Caco-2 (cell line): ENCODE measurements around the gene TOMM34. TPM values are rescaled to one million over a fixed set of nuclear protein-coding genes. Genes with fewer than 3 reads are reported as not detected.
A peak's percentile ranks its signal among the peaks of the same experiment; 100 is the strongest.

Experiments used
- BruUV-seq: library from RNA; stranded (reverse); fragments of 400-500 nt; replicated peaks from 2 replicates; lab custom pipeline; 2021; lab: Mats Ljungman, UMichigan
- CTCF ChIA-PET: fragments of 300-600 bp; sonication (Branson Sonifier 250); formaldehyde crosslinking; loops from one replicate; lab custom pipeline; 2022; ENCODE audit warnings: antibody characterized with exemption; lab: Charles Lee
- POLR2A ChIA-PET: fragments of 300-600 bp; sonication (Branson Sonifier 250); formaldehyde crosslinking; loops from one replicate; lab custom pipeline; 2022; ENCODE audit warnings: antibody characterized with exemption; lab: Charles Lee
- DNase-seq, 2 experiments: peaks; one replicate each; pipeline versions ENCODE4 v3.0.0 to v3.0.0-alpha.2; 2020 to 2022
- H3K27me3 ChIP-seq: replicated peaks from 2 replicates; pipeline ENCODE4 v1.6.0; 2011; ENCODE audit warnings: low read length; ENCODE audit not compliant: control insufficient read depth, insufficient read depth
- H3K36me3 ChIP-seq: 2 replicates; pipeline ENCODE4 v1.5.1; 2011; ENCODE audit warnings: low read length; ENCODE audit not compliant: control insufficient read depth, insufficient read depth
- H3K4me1 ChIP-seq: fragments of 250-450 bp; sonication (Bioruptor Pico); 2 replicates; pipeline ENCODE4 v1.5.1; 2020; ENCODE audit warnings: mild to moderate bottlenecking
- H3K4me3 ChIP-seq: 2 replicates; pipeline ENCODE4 v1.5.1; 2011; ENCODE audit warnings: low read depth, mild to moderate bottlenecking, control low read depth, low read length
- H3K9me3 ChIP-seq: fragments of 250-450 bp; sonication (Bioruptor Pico); 2 replicates; pipeline ENCODE4 v1.5.1; 2020; ENCODE audit warnings: mild to moderate bottlenecking, moderate library complexity
- H3K27ac Mint-ChIP-seq: one replicate; pipeline ENCODE4 v1.8.0; 2022; ENCODE audit warnings: mixed read lengths; ENCODE audit not compliant: unreplicated experiment
- H3K27me3 Mint-ChIP-seq: one replicate; pipeline ENCODE4 v1.8.0; 2022; ENCODE audit warnings: mixed read lengths; ENCODE audit not compliant: insufficient read depth, unreplicated experiment
- H3K36me3 Mint-ChIP-seq: one replicate; pipeline ENCODE4 v1.8.0; 2022; ENCODE audit warnings: mild to moderate bottlenecking, mixed read lengths; ENCODE audit not compliant: insufficient read depth, unreplicated experiment
- H3K4me1 Mint-ChIP-seq: one replicate; pipeline ENCODE4 v1.8.0; 2022; ENCODE audit warnings: low read depth, mixed read lengths; ENCODE audit not compliant: unreplicated experiment
- H3K4me3 Mint-ChIP-seq: one replicate; pipeline ENCODE4 v1.8.0; 2022; ENCODE audit warnings: mild to moderate bottlenecking, moderate library complexity, mixed read lengths; ENCODE audit not compliant: unreplicated experiment
- H3K9me3 Mint-ChIP-seq: one replicate; pipeline ENCODE4 v1.8.0; 2022; ENCODE audit warnings: mixed read lengths; ENCODE audit not compliant: unreplicated experiment
- CTCF ChIP-seq, 2 experiments: fragments of 200-600 bp in 1 of 2; IDR thresholded peaks; 1 replicate in 1 of 2; 2 replicates in 1 of 2; pipeline versions ENCODE4 v1.5.1 to v1.8.0; 2011 to 2022; ENCODE audit warnings: antibody characterized with exemption in 1 of 2, control low read depth in 1 of 2, inconsistent platforms in 1 of 2, low read depth in 1 of 2, low read length in 1 of 2, mild to moderate bottlenecking in 1 of 2, moderate library complexity in 1 of 2; ENCODE audit not compliant: insufficient read depth in 1 of 2, severe bottlenecking in 1 of 2, unreplicated experiment in 1 of 2
- intact Hi-C: fragments of 100-400 bp; cut with micrococcal nuclease; formaldehyde crosslinking; loops from one replicate; pipeline ENCODE4 v1.10.0; 2022; ENCODE audit not compliant: unreplicated experiment
- total RNA-seq: library from RNA; stranded (reverse); gene quantifications from 2 replicates; pipeline ENCODE4 v1.2.3, GENCODE V29; 2022

The TOMM34 gene
- total RNA-seq, 1 experiment from 2014 or later: 139 TPM

- Mint-ChIP-seq H3K36me3 (peaks cover 100% of the 10 kb centered on the region), H3K27me3 (no peaks in the 10 kb centered on the region), H3K27ac (no peak overlapping the region), H3K4me1 (peaks cover 6% of the 10 kb centered on the region), H3K4me3 (no peak overlapping the region), H3K9me3 (no peaks in the 10 kb centered on the region)
- intact Hi-C loops: no loop called here
- no peaks in the 10 kb centered on the region for H3K9me3 ChIP-seq
- no peak overlapping the region for H3K4me3 ChIP-seq
- no TSS peak for BruUV-seq
- DNase-seq: no peak
- peaks cover 23% of the 10 kb centered on the region for H3K36me3 ChIP-seq
- POLR2A ChIA-PET: no interaction called here
- CTCF ChIA-PET: no interaction called here
- no peaks in the 10 kb centered on the region for H3K27me3 ChIP-seq
- H3K4me1 ChIP-seq: no peaks in the 10 kb centered on the region
- TF ChIP-seq CTCF (IDR thresholded peaks at IDR 0.05; ENCODE audit: insufficient read depth in 1 of 2, low read depth in 1 of 2, low read length in 1 of 2, severe bottlenecking in 1 of 2, unreplicated experiment in 1 of 2): no peak
Measured at GRCh38 chr20:44945261-44945660, 14.9 kb downstream of the TOMM34 start.

GRCh38 chr20:44943828-44944227 is 16.4 kb downstream of the TOMM34 start:
- no TSS peak for BruUV-seq
- H3K9me3 Mint-ChIP-seq: no peaks in the 10 kb centered on the region
- no peak overlapping the region for H3K27ac Mint-ChIP-seq
- H3K27me3 Mint-ChIP-seq: no peaks in the 10 kb centered on the region
- H3K4me3 ChIP-seq: no peak overlapping the region
- H3K36me3 ChIP-seq: peaks cover 23% of the 10 kb centered on the region
- peaks cover 92% of the 10 kb centered on the region for H3K36me3 Mint-ChIP-seq
- ChIA-PET CTCF (interaction anchor here (0.5 to 1.0 kb wide), 2 partner anchors 8 to 281 kb away, joined by 3 to 4 read pairs; no protein-coding TSS in a partner anchor), POLR2A (interaction anchor here (0.8 kb wide), 1 partner anchor 10 kb away, joined by 4 read pairs; no protein-coding TSS in a partner anchor)
- H3K9me3 ChIP-seq: no peaks in the 10 kb centered on the region
- no peaks in the 10 kb centered on the region for H3K27me3 ChIP-seq
- intact Hi-C loops: no loop called here
- H3K4me3 Mint-ChIP-seq: no peak overlapping the region
- peaks cover 6% of the 10 kb centered on the region for H3K4me1 Mint-ChIP-seq
- TF ChIP-seq CTCF (IDR thresholded peaks at IDR 0.05; ENCODE audit: insufficient read depth in 1 of 2, low read depth in 1 of 2, low read length in 1 of 2, severe bottlenecking in 1 of 2, unreplicated experiment in 1 of 2): no peak
- no peaks in the 10 kb centered on the region for H3K4me1 ChIP-seq
- no peak for DNase-seq

- BruUV-seq: TSS peak; percentile 52
- ChIA-PET POLR2A (interaction anchor here (1.0 to 1.3 kb wide), 3 partner anchors 8 to 34 kb away, joined by 3 to 5 read pairs (median 3); partner anchors contain the start of gene TOMM34), CTCF (interaction anchor here (0.5 to 2.4 kb wide), 10 partner anchors 12 to 1315 kb away, joined by 3 to 10 read pairs (median 6); partner anchors contain the start of genes PABPC1L and TOMM34)
- no peaks in the 10 kb centered on the region for H3K27me3 ChIP-seq
- intact Hi-C loops: loop anchor here (1.0 kb wide), 1 partner anchor 14 kb away; no protein-coding TSS in a partner anchor
- DNase-seq: peak; percentile 68
- peak; percentile 49 to 62 for TF ChIP-seq CTCF (IDR thresholded peaks at IDR 0.05; ENCODE audit: insufficient read depth in 1 of 2, low read depth in 1 of 2, low read length in 1 of 2, severe bottlenecking in 1 of 2, unreplicated experiment in 1 of 2)
- H3K4me1 Mint-ChIP-seq: peaks cover 6% of the 10 kb centered on the region
- no peaks in the 10 kb centered on the region for H3K9me3 Mint-ChIP-seq
- H3K4me3 Mint-ChIP-seq: no peak overlapping the region
- no peaks in the 10 kb centered on the region for H3K27me3 Mint-ChIP-seq
- H3K9me3 ChIP-seq: no peaks in the 10 kb centered on the region
- H3K4me3 ChIP-seq: no peak overlapping the region
- H3K4me1 ChIP-seq: no peaks in the 10 kb centered on the region
- H3K36me3 Mint-ChIP-seq: peaks cover 92% of the 10 kb centered on the region
- H3K36me3 ChIP-seq: peaks cover 17% of the 10 kb centered on the region
- H3K27ac Mint-ChIP-seq: no peak overlapping the region
Measured at GRCh38 chr20:44942264-44942973, 17.8 kb downstream of the TOMM34 start.
